Left lung (tissue), 10 donors: ENCODE results near the gene CLIC4. TPM values are rescaled to one million over a fixed set of nuclear protein-coding genes. Genes with fewer than 3 reads are reported as not detected.
A peak's percentile ranks its signal among the peaks of the same experiment; 100 is the strongest.
"Not testable (repeated sequence)": the region's sequence is repeated elsewhere in the genome, so short reads cannot be mapped to it uniquely, and the experiment has no call there.

ENCODE experiments used
- ATAC-seq: fragments of 200-7000 bp; cut with Tn5 transposase; one replicate; pipeline ENCODE4 v1.9.1; 2020; ENCODE audit warnings: moderate library complexity
- DNase-seq, 4 donors: peaks; one replicate each; pipeline ENCODE4 v3.0.0-alpha.2; 2013 to 2020
- H3K27ac ChIP-seq, 2 donors: fragments of 200-600 bp; sonication (generic) in 1 of 2; one replicate each; pipeline versions ENCODE4 v1.5.0 to v1.8.0; 2020 to 2021
- H3K27me3 ChIP-seq, 2 donors: fragments of 200-600 bp; sonication (generic) in 1 of 2; one replicate each; pipeline versions ENCODE4 v1.5.0 to v1.8.0; 2020 to 2021
- H3K36me3 ChIP-seq, 2 donors: fragments of 200-600 bp; sonication (generic) in 1 of 2; one replicate each; pipeline versions ENCODE4 v1.5.0 to v1.8.0; 2020 to 2021
- H3K4me1 ChIP-seq, 2 donors: fragments of 200-600 bp; one replicate each; pipeline ENCODE4 v1.8.0; 2021
- H3K4me3 ChIP-seq, 2 donors: fragments of 200-600 bp; sonication (generic) in 1 of 2; one replicate each; pipeline versions ENCODE4 v1.5.0 to v1.8.0; 2020 to 2021; ENCODE audit warnings: mild to moderate bottlenecking in 1 of 2
- H3K9me3 ChIP-seq, 2 donors: fragments of 200-600 bp; sonication (generic) in 1 of 2; one replicate each; pipeline versions ENCODE4 v1.5.0 to v1.8.0; 2020 to 2021
- intact Hi-C, 2 donors: fragments of 100-400 bp; cut with DNase I; formaldehyde crosslinking; loops; one replicate each; pipeline versions ENCODE4 v1.11.2 to v1.14.2; 2022
- polyA plus RNA-seq, 6 donors: library from polyadenylated mRNA; unstranded; fragments of 120-200 nt; gene quantifications; one replicate each; pipeline ENCODE4 v1.2.1, GENCODE V29; 2013; ENCODE audit not compliant: insufficient read length in 6 of 6
- total RNA-seq, 2 donors: library from RNA; stranded (reverse); fragmentation: NEBNext Ultra II Directional; extraction: Animal tissue kit (Norgen Biotek cat#: 25700); gene quantifications; one replicate each; pipeline ENCODE4 v1.2.1, GENCODE V29; 2021
- TF ChIP-seq, protein P1 (sequence below), 2 donors: fragments of 200-600 bp; sonication (generic) in 1 of 2; IDR thresholded peaks; one replicate each; pipeline versions ENCODE4 v1.5.0 to v1.8.0; 2021; ENCODE audit warnings: antibody characterized with exemption in 2 of 2
- donor health status: DM: no; HTN: yes; CAD: no.
- donor health status: DM: no; HTN: no; CAD: no.

The CLIC4 gene
- total and polyA plus RNA-seq, 8 donors: 158 to 257 (median 224) TPM

DNA sequence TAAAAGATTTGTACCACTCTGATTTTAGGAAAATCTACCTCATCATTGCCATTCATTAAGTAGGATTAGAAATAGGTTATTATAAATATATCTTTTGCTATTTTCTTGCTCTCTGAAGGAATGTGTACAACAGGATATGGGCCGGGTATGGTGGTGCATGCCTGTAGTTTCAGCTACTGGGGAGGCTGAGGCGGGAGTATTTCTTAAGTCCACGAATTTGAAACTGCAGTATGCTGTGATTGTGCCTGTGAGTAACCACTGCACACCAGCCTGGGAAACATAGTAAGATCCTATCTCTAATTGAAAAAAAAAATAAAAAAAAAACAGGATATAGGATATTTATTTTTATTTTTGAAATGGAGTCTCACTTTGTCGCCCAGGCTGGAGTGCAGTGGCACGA lies 50.0 kb downstream of the CLIC4 start:
- ATAC-seq (no peak), DNase-seq (no peak)
- TF ChIP-seq, protein P1, sequence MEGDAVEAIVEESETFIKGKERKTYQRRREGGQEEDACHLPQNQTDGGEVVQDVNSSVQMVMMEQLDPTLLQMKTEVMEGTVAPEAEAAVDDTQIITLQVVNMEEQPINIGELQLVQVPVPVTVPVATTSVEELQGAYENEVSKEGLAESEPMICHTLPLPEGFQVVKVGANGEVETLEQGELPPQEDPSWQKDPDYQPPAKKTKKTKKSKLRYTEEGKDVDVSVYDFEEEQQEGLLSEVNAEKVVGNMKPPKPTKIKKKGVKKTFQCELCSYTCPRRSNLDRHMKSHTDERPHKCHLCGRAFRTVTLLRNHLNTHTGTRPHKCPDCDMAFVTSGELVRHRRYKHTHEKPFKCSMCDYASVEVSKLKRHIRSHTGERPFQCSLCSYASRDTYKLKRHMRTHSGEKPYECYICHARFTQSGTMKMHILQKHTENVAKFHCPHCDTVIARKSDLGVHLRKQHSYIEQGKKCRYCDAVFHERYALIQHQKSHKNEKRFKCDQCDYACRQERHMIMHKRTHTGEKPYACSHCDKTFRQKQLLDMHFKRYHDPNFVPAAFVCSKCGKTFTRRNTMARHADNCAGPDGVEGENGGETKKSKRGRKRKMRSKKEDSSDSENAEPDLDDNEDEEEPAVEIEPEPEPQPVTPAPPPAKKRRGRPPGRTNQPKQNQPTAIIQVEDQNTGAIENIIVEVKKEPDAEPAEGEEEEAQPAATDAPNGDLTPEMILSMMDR (IDR thresholded peaks at IDR 0.05): no peak
- no peak overlapping the region for H3K27ac ChIP-seq
- intact Hi-C loops: no loop called here
- no peak overlapping the region for H3K4me3 ChIP-seq
- no peaks in the 10 kb centered on the region for H3K9me3 ChIP-seq
- H3K36me3 ChIP-seq: peaks cover 0 to 9% of the 10 kb centered on the region in 2 donors
- H3K4me1 ChIP-seq: peaks cover 0 to 38% of the 10 kb centered on the region in 2 donors
- no peaks in the 10 kb centered on the region for H3K27me3 ChIP-seq

DNA sequence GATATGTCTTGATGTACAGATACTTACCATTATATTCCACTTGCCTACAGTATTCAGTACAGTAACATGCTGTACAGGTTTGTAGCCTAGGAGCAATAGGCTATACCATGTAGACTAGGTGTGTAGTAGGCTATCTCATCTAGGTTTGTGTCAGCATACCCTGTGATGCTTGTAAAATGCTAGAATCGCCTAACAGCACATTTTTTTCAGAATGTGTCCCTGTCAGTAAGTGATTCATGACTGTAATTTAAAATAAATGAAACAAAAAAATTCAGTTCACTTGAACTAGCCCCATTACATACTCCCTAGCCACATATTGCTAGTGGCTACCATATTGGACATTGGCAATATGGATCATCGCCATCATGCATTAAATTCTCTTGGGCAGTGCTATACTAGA lies 51.3 kb downstream of the CLIC4 start:
- no peak overlapping the region for H3K27ac ChIP-seq
- no peaks in the 10 kb centered on the region for H3K9me3 ChIP-seq
- no peaks in the 10 kb centered on the region for H3K27me3 ChIP-seq
- TF ChIP-seq, protein P1 (IDR thresholded peaks at IDR 0.05): no peak
- intact Hi-C loops: no loop called here
- H3K4me1 ChIP-seq: peaks cover 4 to 44% of the 10 kb centered on the region in 2 donors
- DNase-seq (no peak), ATAC-seq (no peak)
- H3K36me3 ChIP-seq: peaks cover 0 to 9% of the 10 kb centered on the region in 2 donors
- H3K4me3 ChIP-seq: no peak overlapping the region

DNA sequence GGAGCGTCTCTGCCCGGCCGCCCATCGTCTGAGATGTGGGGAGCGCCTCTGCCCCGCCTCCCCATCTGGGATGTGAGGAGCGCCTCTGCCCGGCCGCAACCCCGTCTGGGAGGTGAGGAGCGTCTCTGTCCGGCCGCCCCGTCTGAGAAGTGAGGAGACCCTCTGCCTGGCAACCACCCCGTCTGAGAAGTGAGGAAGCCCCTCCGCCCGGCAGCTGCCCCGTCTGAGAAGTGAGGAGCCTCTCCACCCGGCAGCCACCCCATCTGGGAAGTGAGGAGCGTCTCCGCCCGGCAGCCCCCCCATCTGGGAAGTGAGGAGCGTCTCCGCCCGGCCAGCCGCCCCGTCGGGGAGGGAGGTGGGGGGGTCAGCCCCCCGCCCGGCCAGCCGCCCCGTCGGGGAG lies 54.0 kb downstream of the CLIC4 start:
- intact Hi-C loops, H3K36me3 ChIP-seq, DNase-seq, H3K9me3 ChIP-seq, H3K27me3 ChIP-seq, H3K4me3 ChIP-seq, H3K27ac ChIP-seq, ATAC-seq: not testable (repeated sequence)
- peaks cover 11 to 48% of the 10 kb centered on the region in 2 donors for H3K4me1 ChIP-seq

DNA sequence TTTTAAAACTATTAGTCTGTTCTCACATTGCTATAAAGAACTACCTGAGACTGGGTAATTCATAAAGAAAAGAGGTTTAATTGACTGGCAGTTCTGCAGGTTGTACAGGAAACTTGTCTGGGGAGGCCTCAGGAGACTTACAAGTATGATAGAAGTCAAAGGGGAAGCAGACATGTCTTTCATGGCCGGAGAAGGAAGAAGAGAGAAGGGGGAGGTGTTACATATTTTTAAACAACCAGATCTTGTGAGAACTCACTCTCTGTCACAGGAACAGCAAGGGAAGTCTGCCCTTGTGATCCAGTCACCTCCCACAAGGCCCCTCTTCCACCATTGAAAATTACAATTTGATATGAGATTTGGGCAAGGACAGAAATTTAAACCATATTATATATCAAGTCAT lies 55.9 kb downstream of the CLIC4 start:
- no peak for DNase-seq
- ATAC-seq: peak; percentile 31
- Histone ChIP-seq H3K9me3 (no peaks in the 10 kb centered on the region), H3K27ac (peak overlapping the region in 1 of 2 donors; percentile 20), H3K4me3 (no peak overlapping the region), H3K4me1 (peaks cover 18 to 56% of the 10 kb centered on the region in 2 donors), H3K27me3 (no peaks in the 10 kb centered on the region), H3K36me3 (peaks cover 0 to 9% of the 10 kb centered on the region in 2 donors)
- TF ChIP-seq, protein P1 (IDR thresholded peaks at IDR 0.05): no peak
- intact Hi-C loops: no loop called here

DNA sequence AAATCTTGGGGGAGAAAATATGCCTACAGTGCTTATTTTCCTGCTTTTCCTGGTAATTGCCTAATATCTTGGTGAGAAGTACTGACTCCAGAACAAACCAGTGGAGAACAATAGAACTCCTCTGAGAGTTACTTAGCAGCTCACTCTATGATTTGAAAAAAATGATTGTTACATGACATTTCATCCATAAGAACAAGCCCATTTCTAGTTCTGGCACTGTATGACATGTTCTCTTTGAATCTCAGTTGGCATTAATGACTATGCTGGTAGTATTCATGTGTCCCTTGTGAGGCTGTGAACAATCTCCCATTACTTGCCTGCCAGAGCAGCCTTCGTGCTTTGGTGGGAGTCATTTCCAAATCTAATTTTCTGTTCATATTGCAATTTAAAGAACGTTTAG lies 58.0 kb downstream of the CLIC4 start:
- peaks cover 24 to 56% of the 10 kb centered on the region in 2 donors for H3K4me1 ChIP-seq
- H3K27ac ChIP-seq: peak overlapping the region in 1 of 2 donors; percentile 34
- intact Hi-C loops: no loop called here
- no peak overlapping the region for H3K4me3 ChIP-seq
- H3K9me3 ChIP-seq: no peaks in the 10 kb centered on the region
- peaks cover 0 to 4% of the 10 kb centered on the region in 2 donors for H3K36me3 ChIP-seq
- ATAC-seq (peak; percentile 25), DNase-seq (no peak)
- TF ChIP-seq, protein P1 (IDR thresholded peaks at IDR 0.05): no peak
- H3K27me3 ChIP-seq: no peaks in the 10 kb centered on the region

DNA sequence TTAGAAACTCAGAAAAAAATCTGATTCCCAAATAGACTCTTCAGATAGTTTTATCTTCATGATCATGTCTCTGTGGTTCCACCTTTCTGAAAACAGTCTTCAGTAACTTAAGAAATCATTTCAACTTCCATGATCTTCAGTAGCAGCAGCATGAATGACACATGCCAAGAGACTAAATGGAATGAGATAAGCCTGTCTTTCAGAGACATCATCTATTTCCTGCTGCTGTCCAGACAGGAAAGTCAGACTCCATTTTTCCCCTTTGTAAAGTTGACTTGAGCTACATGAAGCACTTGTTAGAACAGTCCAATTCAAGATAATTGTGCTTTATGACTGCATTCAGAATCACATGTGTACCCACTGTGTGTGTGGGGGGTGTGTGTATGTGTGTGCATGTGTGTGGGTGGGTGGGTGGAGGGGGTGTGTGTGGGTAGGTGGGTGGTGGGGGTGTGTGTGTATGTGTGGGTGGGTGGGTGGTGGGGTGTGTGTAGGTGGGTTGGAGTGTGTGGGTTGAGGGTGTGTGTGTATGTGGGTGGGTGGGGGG lies 58.8 kb downstream of the CLIC4 start:
- ATAC-seq (no peak), DNase-seq (no peak)
- Histone ChIP-seq H3K4me3 (no peak overlapping the region), H3K27me3 (no peaks in the 10 kb centered on the region), H3K27ac (no peak overlapping the region), H3K9me3 (no peaks in the 10 kb centered on the region), H3K36me3 (no peaks in the 10 kb centered on the region), H3K4me1 (peaks cover 24 to 56% of the 10 kb centered on the region in 2 donors)
- intact Hi-C loops: no loop called here
- TF ChIP-seq, protein P1 (IDR thresholded peaks at IDR 0.05): no peak
